ENCODE data around the gene HUNK. TPM values are rescaled to one million over a fixed set of nuclear protein-coding genes. Genes with fewer than 3 reads are reported as not detected.
"Not testable (repeated sequence)": the region's sequence is repeated elsewhere in the genome, so short reads cannot be mapped to it uniquely, and the experiment has no call there.

Gene HUNK
- total RNA-seq, 1 donor from 2014 or later: not detected

DNA sequence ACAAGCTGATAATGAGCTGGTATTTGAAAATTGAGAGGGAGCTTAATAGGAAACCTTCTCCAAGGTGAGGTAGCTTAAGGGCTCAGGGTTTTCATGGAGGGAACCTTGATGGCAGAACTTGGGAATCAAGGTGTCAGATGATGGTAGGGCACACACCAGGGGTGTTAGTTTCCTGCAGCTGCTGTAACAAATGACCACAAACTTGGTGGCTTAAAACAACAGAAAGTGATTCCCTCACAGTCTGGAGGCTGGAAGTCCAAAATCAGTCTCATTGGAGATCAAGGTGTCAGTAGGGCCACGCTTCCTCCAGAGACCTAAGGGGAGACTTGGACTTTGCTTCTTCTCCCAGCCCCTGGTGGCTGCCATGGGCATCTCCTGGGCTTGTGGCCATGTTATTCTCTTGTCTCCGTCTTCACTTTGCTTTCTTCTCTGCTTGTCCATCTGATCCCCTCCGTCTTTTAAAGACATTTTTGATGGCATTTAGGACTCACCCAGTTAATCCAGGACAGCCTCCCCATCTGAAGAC is 45.5 kb downstream of the HUNK start:
- intact Hi-C loops (cut with micrococcal nuclease): no loop called here

DNA sequence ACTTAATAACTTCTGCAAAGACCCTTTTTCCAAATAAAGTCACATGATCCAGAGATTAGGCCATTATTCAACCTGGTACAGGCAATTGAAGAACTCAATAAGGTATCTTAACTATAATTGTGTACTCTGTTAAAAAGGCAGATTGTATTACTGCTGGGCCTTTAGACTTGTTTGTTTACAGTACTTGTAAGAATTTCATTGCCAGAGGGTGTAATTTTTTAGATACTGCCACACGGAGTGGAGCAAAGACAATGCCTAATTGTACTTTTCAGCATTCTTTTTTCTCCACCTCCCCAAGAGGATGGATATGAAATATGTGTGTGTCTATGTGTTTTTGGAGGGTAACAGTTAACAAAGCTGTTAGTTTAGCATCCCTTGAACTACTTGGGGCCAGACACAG is 47.5 kb downstream of the HUNK start:
- intact Hi-C loops (cut with micrococcal nuclease): no loop called here

DNA sequence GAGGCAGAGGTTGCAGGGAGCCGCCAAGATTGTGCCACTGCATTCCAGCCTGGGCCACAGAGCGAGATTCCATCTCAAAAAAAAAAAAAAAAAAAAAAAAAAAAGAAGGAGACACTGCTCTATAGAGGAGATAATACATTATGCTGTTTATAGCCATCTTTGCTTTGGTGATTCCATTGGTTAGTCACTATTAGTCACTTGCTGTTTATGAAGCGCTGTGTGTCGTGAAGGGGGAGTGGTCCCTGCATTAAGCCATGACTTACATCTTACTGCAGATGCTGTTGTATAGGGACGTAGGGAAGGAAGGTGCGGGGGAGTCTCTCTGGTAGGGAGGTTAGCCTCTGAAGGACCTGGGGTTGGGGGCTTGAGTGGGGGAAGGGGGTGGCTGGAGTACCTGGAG is 48.3 kb downstream of the HUNK start:
- intact Hi-C loops (cut with micrococcal nuclease): no loop called here

- intact Hi-C loops (cut with micrococcal nuclease): no loop called here
Observed at GRCh38 chr21:31922881-31923280, 50.1 kb downstream of the HUNK start.

- intact Hi-C loops (cut with micrococcal nuclease): no loop called here
Observed at GRCh38 chr21:31923756-31924155, 50.9 kb downstream of the HUNK start.

- intact Hi-C loops (cut with micrococcal nuclease): no loop called here
Observed at GRCh38 chr21:31924548-31924947, 51.7 kb downstream of the HUNK start.

GRCh38 chr21:31926498-31926897 is 53.7 kb downstream of the HUNK start:
- intact Hi-C loops (cut with micrococcal nuclease): no loop called here

DNA sequence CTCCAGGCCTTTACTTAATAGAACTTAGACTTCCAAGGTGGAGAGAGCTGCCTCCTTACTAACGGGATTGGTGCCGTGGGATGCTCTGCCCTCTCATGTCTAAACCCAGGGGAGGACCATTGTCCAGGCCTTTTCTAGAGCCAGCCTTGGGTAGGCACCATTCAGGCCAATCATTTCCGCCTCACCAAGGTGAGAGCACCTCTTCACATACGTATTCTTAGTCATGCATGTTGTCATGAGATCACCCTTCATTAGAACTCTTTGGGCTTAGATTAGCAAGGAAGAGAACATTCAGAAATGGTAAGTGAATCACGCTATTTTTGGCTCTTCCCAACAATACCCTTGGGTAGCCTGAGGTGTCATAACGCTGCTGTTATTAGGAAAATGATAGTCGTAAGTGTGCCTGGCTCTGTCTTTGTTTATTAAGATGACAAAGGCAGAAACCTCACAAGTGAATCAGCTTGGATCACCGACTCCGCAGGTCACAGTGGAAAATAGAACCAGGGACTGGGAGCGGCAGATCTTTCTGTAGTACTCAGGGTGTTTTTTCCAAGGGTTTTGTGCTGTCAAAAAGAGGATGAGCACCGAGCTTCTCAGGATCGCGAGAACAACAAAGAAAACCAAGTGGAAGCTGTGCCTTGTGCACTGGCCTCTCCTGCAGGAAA is 55.0 kb downstream of the HUNK start:
- intact Hi-C loops (cut with micrococcal nuclease): no loop called here

GRCh38 chr21:31928656-31929055 is 55.8 kb downstream of the HUNK start:
- intact Hi-C loops (cut with micrococcal nuclease): no loop called here

DNA sequence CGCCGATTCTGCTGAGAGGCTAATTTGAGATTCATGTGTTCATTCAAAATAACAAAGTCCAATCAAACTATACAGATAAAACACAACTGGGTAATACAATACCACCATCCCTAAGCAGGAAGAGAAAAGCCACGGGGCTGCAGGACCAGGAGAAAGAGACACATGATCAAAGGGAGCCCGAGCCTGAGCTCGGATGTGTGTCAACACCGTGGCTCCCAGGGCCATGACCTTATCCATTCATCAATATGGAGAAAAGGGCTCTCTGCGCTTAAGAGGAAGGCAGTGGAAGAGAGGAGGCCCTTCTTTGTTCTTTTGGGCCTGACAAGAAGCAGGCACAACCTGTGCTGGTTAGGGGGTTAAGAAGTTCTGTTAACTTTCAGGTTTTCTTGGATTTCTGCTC is 56.7 kb downstream of the HUNK start:
- intact Hi-C loops (cut with micrococcal nuclease): no loop called here

DNA sequence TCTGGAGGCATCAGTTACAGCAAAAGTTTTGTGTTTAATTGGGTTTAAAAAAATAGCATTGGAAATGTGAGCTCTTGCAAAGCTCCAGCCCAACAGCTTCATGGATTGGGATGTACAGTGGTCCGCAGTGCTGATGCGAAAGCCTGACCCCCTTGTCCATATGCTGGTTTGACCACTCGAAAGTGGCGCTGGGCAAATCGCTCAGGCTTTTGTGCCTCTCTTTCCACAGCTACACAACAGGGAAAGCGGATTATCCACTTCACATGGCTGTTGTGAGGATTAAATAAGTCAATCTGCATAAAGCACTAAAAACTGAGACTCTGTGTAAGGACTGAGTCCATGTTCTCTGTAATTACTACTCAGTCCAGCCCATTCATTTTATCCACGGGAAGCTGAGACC is 57.2 kb downstream of the HUNK start:
- intact Hi-C loops (cut with micrococcal nuclease): no loop called here

DNA sequence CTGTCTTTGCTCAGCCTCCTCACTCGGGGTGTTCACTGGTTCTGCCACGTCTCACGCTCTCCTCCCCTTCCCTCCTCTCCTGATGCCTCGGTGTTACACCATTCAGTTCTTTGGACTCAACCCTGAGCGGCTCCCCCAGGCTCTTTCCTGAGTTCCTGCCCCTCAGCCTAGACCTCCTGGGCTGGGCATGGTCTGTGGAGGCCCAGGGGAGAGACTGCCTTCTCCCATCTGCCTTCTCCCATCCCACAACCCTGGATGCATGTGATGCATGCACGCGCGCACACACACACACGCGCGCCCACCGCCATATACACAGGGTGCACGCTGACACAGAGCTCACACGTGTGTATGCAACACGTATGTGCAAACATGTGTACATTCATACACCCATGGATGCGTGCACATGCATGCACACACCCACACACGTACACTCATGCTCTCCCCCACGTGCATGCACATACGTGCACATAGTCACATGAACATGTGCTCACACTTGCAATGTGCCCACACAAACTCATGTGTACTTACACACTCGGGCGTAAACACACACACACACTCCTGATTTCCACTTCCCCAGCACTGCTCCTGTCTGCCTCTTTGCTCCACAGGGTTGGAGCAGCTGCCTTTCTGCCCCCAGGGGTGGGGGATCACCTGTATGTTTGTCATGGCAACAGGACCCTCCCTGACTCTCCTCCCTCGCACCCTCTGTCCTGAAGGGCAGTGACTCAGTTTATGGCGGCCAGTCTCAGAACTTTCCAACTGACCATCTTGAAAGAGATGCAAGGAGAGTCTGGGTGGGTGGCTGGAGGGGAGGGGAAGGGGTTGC is 59.0 kb downstream of the HUNK start:
- intact Hi-C loops (cut with micrococcal nuclease): no loop called here

- intact Hi-C loops (cut with micrococcal nuclease): no loop called here
Observed at GRCh38 chr21:31932470-31932764, 59.6 kb downstream of the HUNK start.

- intact Hi-C loops (cut with micrococcal nuclease): no loop called here
Observed at GRCh38 chr21:31937303-31937702, 64.5 kb downstream of the HUNK start.

DNA sequence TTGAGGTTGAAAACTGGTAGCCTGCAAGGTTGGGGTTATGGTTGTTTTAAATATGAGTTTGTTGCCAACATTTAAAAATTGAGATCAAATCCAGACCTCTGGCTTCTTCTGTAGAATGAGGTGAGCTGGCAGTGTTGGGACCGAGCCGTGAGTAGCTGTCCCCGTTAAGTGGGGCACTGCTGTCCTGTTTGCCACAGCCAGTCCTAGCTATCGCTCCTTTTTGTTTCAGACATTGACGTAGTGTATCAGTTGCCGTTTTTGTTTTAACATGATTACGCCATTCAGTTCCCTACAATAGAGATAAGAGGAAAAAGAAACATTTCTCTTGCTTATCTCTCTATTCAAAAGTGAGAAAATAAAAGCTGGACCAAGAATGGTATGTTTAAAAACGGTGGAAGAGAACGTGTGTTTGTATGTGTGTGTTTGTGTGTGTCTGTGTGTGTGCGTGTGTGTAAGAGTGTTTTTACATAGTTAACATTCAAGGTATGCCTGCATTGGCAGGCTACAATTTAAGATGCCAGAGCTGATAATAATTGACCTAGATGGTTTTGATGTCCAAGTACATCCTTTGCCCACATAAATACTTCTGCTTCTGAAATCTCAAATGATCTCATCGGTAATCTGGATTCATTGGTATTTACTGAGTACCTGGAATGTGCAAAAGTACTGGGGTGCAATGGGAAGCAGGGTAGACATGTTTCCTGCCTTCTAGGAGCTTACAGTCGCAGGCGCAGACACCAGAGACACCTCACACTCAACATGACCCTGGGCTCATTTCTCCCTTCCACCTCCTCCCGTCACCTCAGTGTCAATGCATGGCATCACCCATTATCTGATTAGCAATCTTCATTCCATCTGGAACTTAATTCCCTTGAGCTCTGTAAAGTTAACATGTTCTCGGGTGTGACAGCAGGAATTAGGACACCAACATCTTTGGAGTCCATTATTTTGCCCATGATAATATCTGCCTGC is 65.8 kb downstream of the HUNK start:
- intact Hi-C loops (cut with micrococcal nuclease): no loop called here

- intact Hi-C loops (cut with micrococcal nuclease): no loop called here
Observed at GRCh38 chr21:31941694-31942093, 68.9 kb downstream of the HUNK start.

DNA sequence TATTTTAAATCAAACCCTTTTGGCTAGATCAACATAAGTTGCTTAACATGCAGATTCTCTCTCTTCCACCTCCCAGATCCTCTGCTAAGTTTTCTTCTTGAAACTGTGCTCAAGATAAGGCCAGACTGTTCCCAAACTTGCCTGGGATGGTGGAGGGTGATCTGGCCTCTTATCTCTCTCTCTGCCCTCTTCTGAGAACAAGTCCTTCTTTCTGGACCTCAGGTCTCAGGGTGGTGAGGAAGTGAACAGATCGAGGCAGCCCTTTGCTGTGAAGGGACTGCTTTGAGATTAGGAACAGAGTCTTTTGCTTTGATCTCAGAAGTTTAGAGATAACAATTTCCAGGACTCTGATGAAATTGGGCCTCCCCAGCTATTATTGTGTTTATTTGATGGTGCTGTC is 70.7 kb downstream of the HUNK start:
- intact Hi-C loops (cut with micrococcal nuclease): no loop called here

- intact Hi-C loops (cut with micrococcal nuclease): loop anchor here (1.0 kb wide), 1 partner anchor 36 kb away; no protein-coding TSS in a partner anchor
Observed at GRCh38 chr21:31945141-31945540, 72.3 kb downstream of the HUNK start.

DNA sequence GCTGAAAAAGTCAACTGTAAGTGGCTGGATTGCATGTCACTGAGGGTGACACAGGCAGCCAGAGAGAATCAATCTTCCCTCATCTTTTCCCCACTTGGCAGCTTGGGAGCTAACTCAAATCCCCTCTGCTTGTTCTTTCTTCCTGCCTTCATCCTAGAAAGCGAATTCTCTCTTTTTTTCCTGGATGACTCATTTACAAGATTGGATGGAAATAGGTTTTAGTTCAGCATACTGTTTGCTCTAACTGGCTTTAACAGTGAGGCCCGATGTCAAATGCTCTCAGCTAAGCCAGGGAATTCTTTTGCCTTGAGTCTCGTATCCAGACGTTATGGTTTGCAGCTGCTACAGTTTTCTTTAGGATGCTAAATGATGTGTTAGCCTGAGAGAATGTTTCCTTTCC is 72.7 kb downstream of the HUNK start:
- intact Hi-C loops (cut with micrococcal nuclease): loop anchor here (1.0 kb wide), 1 partner anchor 36 kb away; no protein-coding TSS in a partner anchor

DNA sequence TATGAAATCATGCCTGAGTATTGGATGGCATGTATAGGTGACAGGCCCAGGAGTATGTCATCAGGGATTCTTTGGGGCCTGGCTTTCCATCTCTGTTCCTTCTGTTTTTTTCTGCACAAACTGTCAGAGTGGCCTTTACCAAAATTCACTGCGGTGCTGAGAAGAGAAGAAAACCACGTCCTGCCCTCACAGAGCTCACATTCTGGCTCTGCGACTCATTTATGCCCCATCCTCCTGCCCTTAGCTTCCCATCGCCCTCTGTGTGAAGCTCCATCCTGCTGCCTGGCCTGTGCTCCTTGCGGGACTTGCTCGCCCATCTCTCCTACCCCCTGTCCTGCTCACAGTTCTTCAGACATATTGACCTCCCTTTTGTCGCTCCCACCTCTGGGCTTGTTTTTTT is 73.4 kb downstream of the HUNK start:
- intact Hi-C loops (cut with micrococcal nuclease): no loop called here

- intact Hi-C loops (cut with micrococcal nuclease): not testable (repeated sequence)
Observed at GRCh38 chr21:31946876-31947550, 74.2 kb downstream of the HUNK start.

Measured in T-helper 1 cell treated with Interleukin-12 subunit alpha and Interleukin-12 subunit beta and Interleukin-4 antibody, amounts not matched to agents 30 ng/mL and 1 ng/mL, for 36 hours (primary cell).